ENCODE measurements around the gene CPNE1. TPM values are rescaled to one million over a fixed set of nuclear protein-coding genes. Genes with fewer than 3 reads are reported as not detected.

Gene CPNE1
- total RNA-seq, 1 donor from 2014 or later, result 200 TPM

DNA sequence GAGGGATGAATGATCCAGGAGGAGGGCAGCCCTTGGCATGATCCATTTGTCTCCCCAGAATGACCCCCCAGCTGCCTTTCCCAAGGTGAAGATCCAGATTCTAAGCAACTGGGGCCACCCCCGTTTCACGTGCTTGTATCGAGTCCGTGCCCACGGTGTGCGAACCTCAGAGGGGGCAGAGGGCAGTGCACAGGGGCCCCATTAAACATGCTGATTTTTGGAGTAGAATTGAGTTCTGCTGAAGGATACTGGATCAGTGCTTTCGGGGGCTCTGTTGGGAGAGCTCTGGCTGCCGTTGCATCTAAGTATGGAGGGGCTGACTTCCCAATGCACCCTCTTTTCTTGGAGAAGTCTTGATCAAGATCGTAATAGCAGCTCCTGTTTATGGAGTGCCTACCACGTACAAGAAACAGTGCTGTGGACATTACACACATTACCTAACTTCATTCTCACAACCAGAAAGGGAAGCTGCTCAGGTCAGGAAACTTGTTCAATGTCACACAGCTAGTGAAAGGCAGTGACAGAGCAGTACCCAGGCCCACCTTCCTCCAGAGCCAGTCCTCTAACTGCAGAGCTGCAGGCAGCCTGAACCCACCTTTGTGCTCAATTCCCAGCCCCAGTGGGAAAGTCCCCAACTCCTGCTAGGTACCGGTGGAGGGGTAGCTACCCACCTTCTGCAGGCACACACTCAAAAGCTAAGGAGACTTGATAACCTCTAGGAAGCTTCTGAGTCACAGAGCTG, 43.7 kb downstream of the CPNE1 start:
- DNase-seq (ENCODE audit: low spot score), result no peak

DNA sequence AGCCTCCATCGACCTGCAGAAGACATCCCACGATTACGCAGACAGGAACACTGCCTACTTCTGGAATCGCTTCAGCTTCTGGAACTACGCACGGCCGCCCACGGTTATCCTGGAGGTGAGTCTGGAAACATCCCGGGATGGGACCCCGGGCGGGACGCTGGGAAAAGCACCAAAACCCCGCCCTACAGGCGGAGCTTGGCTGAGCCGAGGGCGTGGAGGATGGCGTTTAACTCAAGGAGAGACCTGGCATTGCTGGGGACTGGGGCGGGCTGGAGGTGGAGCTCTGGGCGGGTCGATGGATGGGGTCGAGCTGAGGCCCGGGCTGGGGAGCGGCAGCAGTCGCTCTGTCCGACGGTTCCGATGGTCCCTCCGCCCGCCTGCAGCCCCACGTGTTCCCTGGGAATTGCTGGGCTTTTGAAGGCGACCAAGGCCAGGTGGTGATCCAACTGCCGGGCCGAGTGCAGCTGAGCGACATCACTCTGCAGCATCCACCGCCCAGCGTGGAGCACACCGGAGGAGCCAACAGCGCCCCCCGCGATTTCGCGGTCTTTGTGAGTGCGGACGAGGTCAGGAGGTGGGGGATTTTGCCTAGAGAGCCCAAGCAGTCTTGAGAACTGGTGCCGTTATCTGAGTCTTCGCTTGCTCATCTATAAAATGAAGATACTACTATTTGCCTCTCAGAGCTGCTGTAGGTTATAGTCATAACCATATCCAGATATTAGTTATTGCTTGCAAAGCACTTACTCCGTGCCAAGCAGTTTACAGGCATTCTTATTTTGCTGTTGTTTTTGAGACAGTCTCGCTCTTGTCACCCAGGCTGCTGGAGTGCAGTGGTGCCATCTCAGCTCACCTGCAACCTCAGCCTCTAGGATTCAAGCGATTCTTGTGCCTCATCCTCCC, 45.3 kb downstream of the CPNE1 start:
- DNase-seq (ENCODE audit: low spot score), result peak; percentile 88

DNA sequence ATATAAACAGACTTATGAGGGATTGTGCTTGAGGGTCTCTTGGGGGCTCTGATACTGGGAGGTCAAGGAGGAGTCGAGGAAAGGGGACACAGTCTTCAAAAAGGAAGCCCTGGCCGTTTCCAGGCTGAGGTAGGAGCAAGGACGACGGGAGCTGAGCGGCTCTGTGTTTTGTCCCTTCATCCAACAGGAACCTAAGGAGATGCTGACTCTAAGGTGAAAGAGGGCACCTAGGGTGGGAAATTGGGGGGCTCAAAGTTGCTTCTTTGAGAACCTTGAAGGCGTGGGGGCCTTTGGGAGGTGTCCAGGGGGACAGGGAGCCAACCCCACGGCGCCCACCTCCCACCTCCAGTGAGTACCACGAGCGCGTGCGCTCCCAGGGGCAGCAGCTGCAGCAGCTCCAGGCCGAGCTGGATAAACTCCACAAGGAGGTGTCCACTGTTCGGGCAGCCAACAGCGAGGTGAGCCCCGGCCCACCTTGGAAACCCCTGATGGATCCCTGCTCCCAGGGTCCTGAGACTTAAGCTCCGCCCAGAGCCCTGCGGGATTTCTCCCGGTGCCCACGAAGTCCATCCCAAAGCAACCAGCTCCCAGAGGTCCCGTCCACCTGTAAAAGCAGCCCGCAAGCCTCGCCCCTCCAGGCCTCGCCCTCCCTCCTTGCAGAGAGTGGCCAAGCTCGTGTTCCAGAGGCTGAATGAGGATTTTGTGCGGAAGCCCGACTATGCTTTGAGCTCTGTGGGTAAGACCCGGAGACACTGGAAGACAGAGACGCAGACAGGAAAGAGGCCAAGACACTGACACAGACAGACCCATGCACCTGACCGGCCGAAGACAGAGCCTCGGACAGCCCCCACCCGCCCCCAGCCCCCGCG, 46.2 kb downstream of the CPNE1 start:
- DNase-seq (ENCODE audit: low spot score), result no peak

DNA sequence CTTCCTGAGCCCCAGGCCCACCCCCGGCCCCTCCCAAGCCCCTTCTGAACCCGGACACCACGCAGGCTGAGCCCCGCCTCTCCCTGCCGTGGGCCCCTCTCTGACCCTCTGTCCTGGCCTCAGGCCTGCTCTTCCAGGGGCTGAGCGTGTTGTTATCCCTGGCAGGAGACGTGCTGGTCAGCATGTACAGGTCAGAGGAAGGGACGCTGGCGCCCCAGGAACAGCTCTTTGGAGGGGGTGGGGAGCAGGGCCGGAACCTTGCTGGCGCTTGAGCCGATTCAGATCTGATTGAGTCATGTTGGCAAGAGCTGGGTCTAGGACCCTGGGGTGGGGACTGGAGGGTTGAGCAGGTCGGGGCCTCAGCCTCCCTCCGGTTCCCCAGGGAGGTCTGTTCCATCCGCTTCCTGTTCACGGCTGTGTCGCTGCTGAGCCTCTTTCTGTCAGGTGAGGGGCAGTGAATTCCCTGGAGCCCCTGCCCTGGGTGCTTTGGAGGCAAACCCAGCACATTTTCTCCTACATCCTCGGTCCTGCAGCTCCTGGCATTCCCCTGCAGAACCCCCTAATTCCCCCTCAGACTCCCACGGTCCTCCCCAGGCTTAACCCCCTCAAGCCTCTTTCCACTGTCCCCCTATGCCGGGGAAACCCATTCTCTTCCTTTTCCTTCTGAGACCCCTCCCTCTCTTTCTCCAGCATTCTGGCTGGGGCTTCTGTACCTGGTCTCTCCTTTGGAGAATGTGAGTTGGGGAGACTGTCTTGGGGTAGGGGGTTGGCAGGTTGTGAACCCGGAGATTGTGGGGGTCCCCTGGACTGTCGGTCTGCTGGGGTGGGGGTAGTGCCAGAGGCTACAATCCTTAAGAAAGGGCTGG, 47.1 kb downstream of the CPNE1 start:
- peak; percentile 77 for DNase-seq (ENCODE audit: low spot score)

DNA sequence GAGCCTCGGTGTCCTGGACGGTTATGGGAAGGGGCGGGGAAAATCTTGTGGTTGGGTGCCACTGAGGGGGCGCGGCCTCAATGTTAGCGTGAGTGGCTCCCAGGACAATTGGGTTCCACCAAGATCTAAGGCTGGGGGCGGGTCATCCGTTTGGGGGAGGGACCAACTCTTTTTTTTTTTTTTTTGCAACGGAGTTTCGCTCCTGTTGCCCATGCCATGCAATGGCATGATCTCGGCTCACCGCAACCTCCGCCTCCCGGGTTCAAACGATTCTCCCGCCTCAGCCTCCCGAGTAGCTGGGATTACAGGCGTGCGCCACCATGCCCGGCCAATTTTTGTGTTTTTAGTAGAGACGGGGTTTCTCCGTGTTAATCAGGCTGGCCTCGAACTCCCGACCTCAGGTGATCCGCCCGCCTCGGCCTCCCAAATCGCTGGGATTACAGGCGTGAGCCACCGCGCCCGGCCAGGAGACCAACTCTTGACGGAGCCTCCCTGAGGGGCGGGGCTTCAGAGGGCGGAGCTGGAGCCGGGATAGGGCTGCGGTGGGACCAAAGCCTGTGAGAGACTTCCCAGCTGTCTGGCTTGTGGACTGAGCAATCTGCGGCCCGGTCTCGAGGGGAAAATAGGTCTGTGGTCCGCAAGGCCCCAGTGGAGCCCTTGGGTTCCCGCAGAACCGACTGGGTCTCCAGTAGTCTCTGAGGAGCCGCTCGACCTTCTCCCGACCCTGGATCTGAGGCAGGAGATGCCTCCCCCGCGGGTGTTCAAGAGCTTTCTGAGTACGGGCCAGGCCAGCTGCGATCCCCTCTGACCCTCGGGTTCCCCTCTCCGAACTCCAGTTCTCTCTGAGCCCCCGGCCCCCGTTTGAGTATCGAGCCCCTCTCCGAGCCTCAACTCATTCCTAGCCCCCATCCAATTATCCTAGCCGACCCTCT, 48.0 kb downstream of the CPNE1 start:
- peak; percentile 92 for DNase-seq (ENCODE audit: low spot score)

DNA sequence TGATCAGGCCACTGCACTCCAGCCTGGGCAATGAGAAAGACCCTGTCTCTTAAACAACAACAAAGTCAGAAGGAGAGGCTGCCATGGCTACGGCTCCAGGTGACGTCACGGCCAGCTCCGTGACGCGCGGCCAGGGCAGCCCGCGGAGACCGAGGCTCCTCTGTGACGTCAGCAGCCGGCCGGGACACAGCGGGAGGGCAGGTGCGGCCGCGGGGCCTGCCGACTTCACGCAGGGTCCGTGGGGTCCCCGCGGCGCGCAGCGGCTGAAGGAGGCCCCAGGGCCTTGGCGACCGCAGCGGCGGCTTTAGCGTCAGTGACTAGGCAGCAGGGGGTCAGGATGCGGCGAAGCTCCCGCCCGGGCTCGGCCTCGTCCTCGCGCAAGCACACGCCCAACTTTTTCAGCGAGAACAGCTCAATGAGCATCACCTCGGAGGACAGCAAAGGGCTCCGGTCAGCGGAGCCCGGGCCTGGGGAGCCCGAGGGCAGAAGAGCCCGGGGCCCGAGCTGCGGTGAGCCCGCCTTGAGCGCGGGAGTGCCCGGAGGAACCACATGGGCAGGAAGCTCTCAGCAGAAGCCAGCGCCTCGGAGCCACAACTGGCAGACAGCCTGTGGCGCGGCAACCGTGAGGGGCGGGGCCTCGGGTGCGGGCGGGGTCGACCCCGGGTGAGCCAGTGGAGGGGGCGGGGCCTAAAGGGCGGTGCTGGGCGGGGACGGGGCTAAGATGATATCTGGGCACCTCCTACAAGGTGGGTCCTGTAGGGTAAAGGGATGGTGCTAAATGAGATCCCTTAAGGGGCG, 48.8 kb downstream of the CPNE1 start, which contains the start of gene SPAG4:
Gene SPAG4 (plus strand): TSS at position 163 of the 798 bp plus-strand sequence. CDS start 175 bp downstream, at position 338.
- peak; percentile 100 for DNase-seq (ENCODE audit: low spot score)

DNA sequence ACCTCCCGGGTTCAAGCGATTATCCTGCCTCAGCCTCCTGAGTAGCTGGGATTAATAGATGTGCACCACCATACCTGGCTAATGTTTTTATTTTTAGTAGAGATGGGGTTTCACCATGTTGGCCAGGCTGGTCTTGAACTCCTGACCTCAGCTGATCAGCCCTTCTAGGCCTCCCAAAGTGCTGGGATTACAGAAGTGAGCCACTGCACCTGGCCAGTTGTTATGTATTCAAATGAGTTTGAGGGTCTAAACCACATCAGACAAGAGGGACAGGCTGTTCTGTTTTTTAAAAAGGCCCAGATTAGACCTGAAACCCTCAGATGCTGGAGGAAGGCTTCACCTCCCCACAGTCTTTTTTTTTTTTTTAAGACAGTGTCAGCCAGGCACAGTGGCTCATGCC, 53.2 kb downstream of the CPNE1 start:
- no peak for DNase-seq (ENCODE audit: low spot score)

DNA sequence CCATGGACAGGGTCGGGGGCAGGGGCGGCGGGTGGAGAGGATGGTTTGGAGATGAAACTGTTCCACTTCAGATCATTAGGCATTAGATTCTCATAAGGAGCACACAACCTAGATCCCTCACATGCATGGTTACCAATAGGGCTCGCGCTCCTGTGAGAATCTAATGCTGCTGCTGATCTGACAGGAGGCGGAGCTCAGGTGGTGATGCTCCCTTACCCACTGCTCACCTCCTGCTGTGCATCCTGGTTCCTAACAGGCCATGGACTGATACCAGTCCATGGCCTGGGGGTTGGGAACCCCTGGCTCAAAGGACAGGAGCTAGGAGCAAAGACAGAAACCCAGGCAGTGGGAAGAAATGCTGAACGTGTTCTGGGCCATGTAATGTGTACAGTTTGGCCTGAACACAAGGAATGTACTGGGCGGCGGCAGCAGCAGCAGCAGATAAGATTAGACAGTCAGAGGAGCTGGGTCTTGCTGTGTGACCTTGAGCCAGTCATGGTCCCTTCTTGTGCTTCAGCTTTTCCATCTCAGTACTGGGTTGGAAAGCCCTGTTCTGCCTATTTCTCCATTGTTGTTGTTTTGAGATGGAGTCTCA, 53.8 kb downstream of the CPNE1 start:
- DNase-seq (ENCODE audit: low spot score), result no peak

DNA sequence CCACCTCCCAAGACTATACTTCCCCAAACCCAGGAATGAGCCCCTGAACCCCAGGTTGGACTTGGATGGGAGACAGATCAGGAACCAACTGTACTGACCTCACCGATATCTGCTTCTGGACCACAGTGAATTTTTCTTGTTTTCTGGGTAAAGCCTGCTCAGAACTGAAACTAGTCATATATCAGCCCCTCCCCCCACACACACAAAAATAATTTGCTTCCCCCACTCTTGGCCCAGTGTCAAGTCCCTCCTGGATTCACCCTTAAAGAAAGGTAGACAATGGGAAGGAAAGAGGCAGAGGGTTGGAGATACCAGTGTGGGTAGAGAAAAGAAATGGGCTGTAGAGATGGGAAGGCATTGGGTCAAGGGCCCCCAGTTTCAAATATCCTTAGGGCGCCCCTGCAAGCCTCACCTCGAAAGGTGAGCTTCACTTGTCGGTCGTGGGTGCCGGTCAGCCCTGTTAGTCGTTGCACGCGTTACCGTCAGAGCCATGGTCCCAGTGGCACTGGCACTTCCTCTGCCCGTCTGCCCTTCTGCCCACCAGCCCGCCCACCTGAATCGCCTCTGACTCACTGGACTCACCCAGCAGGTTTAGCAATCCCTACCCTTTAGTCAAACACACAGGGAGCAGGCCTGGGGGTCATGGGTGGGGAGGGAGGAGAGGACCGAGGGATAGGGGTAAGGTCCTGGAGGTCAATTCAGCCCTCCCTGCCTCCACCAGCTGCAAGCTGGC, 57.5 kb downstream of the CPNE1 start:
- peak; percentile 85 for DNase-seq (ENCODE audit: low spot score)

DNA sequence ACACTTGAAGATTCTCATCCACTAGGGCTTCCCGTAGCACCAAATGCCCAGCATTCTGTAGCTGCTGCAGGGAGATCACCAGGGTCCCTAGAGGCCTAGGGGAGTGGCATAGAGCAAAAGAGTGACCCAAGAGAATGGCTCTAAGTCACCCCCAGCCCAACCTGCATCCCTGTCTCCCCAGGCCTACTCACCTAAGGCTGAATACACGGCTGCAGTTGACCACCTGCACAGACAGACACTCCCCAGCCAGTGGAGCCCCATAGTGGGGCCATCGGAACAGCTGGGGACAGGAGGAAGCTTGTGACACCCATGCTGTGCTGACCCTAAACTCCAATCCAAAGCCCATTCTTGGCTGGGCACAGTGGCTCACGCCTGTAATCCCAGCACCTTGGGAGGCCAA, 58.6 kb downstream of the CPNE1 start:
- no peak for DNase-seq (ENCODE audit: low spot score)

DNA sequence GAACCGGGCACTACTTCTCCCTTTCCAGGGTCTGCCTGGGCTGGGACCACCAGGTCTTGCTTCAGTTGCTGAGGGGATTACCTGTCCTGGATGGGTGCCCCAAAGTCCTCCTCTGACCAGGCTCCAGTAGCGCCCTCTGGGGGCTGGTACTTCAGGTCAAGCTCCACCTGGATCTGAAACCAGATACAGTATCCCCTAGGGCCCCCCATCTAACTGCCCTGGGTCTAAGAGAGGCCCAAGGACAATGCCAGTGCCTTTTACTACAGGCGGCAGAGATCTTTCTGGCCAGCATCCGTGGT, 60.3 kb downstream of the CPNE1 start:
- no peak for DNase-seq (ENCODE audit: low spot score)

DNA sequence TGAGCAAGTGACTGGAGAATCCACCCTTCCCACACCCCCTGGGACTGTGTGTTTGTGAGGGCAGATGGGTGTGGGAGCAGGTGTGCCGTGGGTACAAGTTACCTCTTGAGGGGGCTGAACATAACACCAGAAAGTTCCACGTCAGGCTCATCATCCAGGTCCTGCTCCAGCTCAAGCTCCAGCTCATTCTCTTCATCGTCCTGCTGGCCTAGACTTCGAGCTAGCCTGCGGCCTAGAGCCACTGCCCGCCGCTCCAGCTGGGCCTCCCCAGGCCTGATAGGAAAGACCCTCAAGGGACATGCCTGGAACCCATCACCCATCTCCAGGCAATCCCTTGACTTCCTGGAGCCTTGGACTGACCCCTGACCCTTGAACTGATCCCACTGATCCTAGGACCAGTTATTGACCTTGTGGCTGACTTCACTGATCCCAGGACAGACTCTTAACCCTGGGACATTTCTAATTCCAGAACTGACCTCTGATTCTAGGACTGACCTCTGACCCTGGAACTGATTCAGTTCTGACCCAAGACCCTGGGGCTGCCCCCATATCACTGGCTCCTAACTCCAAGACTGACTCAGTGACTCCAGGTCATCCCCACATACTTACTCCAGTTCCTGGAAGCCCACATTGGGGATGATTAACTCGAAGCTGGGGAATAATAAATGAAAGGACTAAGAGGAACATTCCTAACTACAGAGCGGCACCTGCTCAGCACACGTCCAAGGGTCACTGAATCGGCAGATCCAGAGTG, 60.8 kb downstream of the CPNE1 start:
- DNase-seq (ENCODE audit: low spot score), result no peak

DNA sequence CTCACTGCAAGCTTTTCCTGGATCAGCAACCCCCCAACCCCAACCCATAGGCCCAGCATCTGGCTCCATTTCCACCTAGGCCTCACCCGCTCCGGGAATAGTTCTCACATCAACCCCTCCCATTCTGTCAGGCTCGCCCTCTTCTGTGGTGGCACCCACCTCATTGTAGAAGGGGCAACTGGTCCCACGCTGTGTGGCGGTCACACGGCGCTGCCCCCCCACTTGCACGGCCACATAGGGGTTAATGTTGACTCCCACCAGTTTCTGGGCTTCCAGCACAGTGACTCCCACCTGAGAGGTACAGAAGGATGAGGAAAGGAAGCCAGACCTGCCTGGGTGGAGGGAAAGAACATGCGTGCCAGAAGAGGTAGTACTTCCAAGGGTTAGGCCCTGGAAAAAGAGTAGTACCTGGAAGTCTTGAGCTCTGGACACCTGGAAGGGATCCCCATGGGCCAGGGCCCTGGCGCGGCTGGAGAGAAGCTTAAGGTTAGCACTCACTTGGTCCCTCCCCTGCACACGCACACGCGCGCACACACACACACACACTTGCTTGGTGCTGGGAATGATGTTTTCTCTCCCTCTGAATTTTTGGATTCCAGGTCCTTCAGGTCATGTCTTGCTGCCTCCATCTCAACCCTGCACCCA, 61.7 kb downstream of the CPNE1 start:
- no peak for DNase-seq (ENCODE audit: low spot score)

DNA sequence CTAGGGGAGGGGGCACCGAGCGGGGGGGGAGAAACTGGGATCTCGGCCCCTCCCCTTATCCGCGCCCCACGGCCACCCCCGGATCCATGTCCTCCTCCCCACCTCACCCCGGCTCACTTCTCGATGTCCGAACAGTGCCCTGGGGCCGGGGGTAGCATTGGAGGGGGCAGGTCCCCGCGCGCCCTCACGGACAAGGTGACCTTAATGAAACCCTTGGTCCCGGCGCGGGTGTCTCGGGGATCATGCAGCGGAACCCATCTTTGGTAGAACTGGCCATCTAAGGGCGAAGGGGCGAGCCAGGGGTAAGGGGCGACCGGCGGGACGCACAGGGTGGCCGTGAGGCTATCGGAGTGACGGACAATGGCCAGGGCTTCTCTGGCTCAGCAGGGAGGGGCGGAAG, 62.7 kb downstream of the CPNE1 start:
- DNase-seq (ENCODE audit: low spot score), result no peak

DNA sequence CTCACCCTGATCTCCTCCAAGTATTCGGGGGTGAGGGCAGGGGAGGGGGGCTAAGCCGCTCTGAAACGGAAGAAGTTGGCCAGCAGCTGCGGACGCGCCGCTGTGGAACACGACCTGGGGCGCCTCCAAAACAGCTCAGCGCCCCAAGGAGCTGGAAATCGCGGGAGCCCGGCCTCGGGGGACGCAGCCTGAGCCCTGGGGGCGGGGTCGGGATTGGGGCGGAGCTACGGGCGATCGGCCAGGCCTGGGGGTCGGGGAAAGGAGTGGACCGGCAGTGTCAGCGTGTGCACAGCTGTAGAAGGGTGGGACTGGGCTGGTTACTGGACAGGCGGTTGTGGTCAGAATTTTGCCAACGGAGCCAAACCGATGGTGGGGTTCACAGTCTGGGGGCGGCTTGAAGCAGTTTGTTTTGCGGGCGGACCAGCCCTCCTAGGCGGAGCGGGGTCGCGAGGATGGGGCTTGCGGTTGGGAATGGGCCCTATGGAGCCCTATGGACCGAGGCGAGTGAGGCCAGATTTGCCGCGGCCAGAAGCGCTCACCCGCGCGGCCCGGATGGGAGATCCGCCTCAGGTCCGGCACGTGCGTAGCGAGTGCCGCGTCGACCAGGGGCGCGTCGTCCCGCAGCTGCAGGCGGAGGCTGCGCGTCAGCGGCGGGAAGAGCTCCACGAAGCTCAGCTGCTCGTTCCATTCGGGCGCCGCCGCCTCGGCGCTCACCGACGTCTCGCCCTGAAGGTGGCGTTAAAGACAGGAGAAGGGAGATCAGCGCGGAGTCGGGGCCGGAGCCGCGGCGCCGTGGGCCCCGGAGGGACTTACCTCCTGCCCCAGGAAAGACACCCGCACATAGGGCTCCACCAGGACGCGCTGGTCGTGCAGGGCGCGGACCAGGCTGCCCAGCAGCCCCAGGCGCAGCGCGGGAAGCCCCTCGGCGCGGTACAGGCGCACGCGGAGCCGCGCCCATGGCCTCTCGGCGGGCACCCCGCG, 63.4 kb downstream of the CPNE1 start:
- DNase-seq (ENCODE audit: low spot score), result peak; percentile 70
